HG03175 (cell line): ENCODE results near the gene CCSER2.
"Not testable (repeated sequence)": the region's sequence is repeated elsewhere in the genome, so short reads cannot be mapped to it uniquely, and the experiment has no call there.

ENCODE experiments used
- ATAC-seq: cut with Tn5 transposase; IDR thresholded peaks from one replicate; pipeline ENCODE4 v1.9.1; 2021; ENCODE audit warnings: mild to moderate bottlenecking, moderate library complexity; ENCODE audit not compliant: unreplicated experiment

Gene CCSER2

DNA sequence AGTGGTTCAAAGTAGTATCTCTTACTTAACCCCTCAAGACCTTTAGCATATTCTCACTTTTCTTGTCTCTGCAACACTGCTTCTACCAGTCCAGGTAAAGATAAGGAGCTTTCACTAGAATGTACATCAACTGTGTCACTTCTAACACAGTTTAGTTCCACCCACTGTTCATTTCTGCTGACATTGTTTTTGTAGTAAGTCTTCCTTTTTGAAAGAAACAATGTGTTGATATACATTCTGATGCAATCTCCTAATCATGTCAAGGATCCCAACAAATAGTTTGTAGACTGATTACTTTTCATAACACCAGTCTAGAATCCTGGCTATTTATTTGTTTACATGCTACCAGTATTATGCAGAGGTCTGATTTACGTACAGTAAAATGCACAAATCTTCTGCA, 47.5 kb downstream of the CCSER2 start:
- ATAC-seq = no peak

DNA sequence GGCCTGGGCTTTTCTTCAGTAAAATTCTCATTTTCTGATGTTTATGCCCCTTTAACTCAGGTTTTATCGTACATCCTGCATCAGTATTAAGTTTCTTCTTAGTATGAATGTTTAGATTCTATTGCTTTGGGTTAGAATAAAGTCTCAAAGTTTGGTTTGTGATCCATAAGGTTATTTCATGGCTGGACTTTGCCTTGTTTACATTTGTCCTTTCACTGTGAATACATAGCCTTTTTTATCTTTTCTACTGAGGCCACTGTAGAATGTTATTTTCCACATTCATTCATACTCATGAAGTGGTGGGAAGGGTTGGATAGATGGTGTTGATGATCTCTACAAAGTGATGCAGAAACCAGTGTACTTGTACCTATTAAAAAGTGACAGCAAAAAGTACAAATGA, 59.8 kb downstream of the CCSER2 start:
- ATAC-seq = no peak

DNA sequence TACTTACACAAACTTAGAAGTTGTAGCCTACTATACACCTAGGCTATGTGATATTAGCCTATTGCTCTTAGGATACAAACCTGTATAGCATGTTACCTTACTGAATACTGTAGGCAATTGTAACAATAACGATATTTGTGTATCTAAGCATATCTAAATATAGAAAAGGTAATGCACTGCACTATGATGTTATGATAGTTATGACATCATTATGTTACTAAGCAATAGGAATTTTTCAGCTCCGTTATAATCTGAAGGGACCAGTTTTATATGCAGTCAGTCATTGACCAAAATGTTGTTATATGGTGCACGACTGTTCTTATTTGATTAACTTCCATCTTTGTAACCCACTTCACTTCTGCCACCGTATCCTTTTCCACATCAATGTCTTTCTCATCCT, 62.0 kb downstream of the CCSER2 start:
- no peak for ATAC-seq

DNA sequence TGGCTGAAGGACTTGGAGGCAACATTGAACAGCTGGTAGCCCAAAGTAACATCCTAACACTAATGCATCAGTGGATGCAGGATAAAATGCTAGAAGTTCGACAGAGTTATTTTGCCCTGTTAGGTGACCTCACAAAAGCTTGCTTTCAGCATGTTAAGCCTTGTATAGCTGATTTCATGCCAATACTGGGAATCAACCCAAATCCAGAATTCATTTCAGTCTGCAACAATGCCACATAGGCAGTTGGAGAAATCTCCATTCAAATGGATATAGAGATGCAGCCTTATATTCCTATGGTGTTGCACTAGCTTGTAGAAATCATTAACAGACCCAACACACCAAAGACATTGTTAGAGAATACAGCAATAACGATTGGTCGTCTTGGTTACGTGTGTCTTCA, 62.9 kb downstream of the CCSER2 start:
- no peak for ATAC-seq

DNA sequence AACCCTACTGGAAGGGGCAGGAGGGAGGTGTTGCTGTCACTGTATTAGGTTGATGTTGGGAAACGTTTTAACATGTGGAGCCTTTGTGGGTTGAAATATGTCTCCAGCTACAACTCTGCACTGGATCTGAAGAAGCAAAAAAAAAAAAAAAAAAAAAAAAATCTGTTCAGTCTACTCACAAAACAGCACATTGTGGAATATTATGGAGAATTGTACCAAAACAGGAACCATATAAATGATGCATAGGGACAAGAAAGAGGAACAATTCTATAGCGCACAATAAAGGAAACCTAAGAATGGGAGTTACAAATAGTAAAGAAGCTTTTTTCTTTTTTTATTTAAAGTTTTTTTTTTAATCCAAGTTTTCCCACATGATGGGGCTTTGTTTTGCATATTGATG, 63.8 kb downstream of the CCSER2 start:
- no peak for ATAC-seq

DNA sequence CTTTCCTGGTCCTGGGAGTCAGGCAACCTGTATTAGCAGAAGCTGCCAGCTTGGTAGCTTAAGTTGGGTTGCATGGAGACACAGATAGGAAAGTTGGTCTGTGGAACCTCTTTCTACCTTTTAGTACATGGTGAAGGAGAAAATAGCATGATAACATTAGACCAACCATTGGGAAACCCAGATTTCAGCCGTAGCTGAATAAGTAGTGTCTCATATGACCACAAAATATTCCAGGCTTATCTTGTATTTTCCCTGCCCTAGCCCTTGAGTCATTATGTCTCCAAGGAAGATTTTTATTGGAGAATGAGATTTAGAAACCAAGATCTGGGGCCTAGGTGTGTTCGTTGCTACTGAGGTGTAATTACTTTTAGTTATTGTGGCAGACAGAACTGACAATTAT, 67.2 kb downstream of the CCSER2 start:
- ATAC-seq = no peak

DNA sequence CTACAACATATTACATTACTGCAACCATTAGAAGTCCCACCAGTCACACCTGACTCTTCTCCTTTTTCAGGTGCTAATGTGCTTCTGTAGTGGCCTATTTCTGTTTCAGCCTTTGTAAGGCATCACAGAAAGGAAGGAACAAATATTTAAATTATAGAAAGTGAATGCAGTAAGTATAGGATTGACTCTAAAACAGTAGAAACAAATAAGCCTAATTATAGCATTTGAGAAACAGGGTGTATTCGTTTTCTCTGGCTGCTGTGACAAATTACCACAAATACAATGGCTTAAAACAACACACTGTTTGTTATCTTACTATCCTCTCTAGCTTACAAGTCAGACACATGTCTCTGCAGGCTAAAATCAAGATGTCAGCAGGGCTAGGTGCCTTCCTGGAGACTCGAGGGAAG, 69.4 kb downstream of the CCSER2 start:
- ATAC-seq = no peak

DNA sequence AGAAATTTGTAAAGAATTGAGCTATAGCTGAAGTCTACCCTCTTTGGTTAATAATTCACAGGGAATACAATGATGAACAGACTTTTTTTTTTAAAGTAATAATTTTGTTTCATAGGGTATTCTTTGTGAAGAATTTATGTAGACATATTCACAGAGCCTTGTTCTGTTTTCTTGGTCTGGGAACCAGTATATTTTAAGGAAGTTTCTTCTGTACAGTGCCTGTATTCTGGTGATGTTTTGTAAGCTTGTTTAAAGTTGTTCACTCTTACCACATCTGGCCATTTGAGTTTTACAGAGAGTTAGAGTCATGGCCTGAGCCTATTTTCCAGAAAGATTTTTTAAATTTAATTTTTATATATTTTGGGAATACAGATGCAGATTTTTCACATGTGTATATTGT, 70.3 kb downstream of the CCSER2 start:
- ATAC-seq = no peak

DNA sequence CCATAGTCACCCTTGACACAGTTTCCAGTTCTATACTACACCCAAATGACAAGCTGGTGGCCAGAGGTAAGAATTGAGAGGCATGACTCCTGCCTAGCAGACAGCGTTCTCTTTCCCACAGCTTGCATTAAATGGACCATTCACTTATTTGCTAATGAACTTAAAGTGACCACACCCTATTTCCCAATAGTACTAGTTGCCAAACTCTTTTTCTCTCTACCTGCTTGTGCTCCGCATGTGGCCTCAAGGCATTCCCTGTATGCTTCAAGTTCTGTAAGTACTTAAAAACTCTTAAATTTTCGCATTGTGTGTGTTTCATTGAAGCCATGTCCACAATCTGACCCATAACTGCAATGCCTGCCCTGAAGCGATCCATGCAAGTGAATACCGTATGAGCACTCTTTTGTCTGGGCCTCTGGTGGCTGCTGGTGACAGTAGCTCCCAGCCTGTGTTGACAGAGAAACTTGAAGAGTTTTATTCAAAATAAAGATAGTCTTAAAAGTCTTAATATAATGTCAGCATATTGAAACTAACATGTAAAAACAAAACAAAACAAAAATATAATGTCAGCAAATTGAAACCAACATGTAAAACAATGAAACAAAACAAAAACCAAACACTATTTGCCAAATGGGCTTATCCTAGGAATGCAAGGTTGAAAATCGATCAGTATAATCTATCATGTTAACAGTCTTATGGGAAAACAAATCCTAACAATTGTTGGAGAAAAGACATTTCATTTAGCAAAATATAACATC, 73.6 kb downstream of the CCSER2 start:
- no peak for ATAC-seq

DNA sequence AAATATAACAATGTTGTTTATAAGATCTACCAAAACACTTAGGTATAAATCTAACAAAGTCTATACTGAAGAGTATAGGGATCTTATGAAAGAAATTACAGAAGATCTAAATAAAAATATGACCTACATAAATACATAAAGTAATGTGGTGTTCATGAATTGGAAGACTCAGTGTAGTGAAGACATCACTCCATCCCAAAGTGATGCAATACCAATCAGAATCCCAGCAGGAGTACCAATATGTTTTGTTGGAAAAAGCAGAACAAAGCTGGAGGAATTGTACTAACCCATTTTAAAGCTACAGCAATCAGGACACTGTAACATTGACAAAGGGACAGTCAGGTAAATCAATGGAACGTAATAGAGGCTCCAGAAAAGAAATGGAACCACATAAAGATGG, 76.4 kb downstream of the CCSER2 start:
- ATAC-seq = no peak

DNA sequence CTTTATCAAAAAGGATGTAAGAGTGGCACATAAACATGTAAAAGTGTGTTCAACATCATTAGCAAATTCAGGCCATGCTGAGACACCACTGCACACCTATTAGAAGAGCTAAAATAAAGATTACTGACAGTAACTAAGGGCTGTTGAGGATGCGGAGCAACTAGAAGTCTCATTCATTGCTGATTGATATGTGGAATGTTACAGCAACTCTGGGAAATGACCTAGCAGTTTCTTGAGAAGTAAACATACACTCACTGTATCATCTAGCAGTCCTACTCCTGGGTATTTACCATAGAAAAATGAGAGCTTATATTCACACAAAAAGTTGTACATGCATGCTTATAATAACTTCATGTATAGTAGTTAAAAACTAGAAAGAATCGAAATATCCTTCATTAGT, 77.3 kb downstream of the CCSER2 start:
- no peak for ATAC-seq

DNA sequence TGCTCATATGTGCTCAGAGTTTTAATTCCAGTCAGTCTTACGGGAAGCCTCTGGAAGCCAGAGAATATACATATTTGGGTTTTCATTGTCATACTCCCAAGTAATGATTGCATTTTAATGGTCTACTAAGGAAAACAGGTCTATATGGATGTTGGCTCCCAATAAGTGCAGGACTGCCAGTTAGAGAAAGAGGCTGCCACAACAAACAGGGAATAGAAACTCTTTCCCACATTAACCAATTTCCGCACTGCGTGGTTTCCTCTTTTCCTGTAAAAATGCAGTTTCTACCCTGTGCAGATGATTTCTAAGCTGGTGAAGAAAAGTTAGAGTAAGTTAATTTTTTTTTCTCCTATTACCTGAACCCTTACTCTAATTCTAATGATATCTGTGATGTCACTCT, 78.2 kb downstream of the CCSER2 start:
- no peak for ATAC-seq

DNA sequence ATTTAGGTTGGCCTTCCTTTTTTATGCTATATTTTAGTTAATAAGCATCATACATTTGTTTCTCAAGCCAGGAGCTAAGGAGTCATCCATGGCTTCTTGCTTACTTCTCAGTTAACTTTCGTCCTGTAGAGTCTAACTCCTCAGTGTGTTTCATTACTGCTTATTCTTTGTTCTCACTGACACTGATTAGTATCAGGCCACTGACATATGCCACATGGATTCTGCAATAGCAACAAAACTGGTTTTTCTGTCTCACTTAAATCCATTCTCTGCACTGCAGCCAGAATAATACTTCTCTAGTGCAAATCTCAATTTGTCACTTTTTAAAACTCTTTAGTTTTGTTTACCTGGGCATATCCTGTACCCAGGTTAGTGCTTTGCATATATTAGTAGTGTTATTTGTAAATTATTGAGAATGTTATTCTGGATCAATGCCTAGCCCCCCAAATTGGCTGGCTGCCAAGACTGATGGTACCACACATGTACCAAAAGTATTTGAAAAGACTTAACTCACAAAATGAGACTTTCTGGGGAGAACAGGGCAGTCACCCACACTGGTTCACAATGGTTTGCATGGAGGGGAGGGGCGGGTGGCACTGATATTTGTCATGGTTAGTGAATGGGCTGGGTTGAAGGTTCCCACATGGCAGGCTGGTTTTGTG, 79.1 kb downstream of the CCSER2 start:
- no peak for ATAC-seq

DNA sequence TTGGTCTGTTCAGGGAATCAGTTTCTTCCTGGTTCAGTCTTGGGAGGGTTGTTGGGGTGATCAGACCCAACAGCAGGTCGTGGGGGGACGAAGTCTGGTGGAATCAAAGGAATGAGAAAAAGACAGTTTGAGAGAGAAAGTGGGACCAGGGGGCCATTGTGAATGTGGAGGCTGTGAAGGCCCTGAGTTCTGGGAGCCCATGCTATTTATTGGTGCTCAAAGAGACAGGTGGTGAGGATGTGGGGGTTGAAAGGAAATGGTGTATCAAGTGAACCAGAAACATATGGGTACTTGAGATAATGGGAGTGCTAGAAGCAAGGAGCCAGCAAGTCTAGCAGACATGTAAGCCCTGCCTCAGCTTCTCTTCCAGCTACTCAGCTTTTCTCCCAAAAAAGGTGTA, 84.1 kb downstream of the CCSER2 start:
- no peak for ATAC-seq

DNA sequence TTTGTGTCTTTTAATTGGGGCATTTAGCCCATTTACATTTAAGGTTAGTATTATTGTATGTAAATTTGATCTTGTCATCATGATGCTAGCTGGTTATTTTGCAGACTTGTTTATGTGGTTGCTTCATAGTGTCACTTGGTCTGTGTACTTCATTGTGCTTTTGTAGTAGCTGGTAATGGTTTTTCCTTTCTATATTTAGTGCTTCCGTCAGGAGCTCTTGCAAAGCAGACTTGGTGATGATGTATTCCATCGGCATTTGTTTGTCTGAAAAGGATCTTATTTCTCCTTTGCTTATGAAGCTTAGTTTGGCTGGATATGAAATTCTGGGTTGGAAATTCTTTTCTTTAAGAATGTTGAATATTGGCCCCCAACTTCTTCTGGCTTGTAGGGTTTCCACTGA, 85.7 kb downstream of the CCSER2 start:
- ATAC-seq = not testable (repeated sequence)

DNA sequence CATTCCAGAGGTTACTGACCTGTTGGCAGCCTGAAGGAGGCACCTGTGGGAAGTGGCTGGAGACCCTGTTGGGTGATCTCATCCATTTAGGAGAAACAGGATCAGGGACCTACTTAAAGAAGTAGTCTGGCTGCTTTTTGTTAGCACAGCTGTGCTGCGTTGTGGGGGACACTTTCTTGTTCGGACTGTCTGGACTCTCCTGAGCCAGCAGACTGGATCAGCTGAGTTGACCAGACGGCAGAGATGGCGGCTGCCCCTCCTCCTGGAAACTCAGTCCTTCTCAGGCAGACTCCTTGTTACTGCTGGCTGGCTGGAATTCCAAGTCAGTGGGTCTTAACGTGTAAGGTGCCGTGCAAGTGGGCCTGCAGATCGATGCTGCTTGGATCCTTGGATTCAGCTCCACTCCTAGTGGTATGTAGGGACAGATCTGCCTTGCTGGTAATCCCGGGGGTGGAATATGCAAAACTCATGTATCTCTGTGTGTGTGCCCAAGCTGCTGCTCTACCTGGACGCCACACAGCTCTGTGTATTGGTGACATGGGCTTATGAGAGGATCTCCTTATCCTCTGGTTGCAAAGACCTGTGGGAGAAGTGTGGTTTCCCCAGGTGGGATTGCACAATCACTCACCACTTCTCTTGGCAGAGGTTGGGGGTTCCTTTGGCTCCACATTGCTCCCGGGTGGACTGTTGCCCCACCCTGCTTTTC, 87.3 kb downstream of the CCSER2 start:
- ATAC-seq = no peak

DNA sequence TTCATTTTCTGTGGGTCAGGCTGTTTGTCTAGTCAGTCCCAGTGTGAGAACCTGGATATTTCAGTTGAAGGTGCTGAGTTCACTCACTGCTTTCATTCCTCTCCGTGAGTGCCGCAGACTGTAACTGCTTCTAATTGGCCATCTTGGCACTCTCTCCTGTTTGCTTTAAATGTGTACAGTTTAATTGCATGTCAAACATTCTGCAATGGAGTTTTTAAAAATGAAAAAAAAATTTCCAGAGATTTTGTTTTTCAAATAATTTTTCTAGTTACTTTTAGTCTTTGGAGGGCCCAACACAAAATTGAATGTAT, 87.8 kb downstream of the CCSER2 start:
- no peak for ATAC-seq

DNA sequence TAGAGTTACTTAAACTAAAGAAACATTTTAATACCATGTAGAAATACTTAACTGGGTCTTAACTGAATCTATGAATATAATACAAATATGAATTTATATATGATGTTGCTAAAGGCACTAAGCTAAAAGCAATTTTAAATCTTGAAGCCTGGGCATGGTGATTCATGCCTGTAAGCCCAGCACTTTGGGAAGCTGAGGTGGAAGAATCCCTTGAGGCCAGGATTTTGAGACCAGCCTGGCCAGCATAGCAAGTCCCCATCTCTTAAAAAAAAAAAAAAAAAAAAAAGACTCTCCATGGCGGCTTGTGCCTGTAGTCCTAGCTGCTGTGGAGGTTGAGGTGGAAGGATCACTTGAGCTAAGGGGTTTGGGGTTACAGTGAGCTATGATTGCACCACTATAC, 95.3 kb downstream of the CCSER2 start:
- no peak for ATAC-seq

DNA sequence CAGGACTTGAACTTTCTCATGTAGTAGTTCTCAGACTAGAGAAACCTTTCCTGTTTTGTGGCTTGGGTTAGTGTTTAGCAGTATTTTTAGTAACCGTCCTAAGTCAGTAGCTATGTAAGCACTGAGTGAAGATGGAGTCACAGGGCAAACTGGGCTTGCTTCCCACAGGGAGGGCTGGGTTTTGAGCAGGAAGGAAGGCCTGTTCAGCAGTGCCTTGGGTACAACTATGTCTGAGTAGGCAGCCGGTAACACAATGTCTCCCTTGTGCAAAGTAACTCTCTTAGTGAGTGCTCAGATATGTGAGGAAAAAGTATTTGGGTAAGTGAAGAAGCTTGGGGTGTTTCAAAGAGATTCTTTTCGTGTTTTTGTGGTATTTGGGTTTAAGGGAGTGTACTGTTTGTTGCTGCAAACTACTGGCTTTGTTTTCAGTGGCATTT, 96.4 kb downstream of the CCSER2 start:
- no peak for ATAC-seq

DNA sequence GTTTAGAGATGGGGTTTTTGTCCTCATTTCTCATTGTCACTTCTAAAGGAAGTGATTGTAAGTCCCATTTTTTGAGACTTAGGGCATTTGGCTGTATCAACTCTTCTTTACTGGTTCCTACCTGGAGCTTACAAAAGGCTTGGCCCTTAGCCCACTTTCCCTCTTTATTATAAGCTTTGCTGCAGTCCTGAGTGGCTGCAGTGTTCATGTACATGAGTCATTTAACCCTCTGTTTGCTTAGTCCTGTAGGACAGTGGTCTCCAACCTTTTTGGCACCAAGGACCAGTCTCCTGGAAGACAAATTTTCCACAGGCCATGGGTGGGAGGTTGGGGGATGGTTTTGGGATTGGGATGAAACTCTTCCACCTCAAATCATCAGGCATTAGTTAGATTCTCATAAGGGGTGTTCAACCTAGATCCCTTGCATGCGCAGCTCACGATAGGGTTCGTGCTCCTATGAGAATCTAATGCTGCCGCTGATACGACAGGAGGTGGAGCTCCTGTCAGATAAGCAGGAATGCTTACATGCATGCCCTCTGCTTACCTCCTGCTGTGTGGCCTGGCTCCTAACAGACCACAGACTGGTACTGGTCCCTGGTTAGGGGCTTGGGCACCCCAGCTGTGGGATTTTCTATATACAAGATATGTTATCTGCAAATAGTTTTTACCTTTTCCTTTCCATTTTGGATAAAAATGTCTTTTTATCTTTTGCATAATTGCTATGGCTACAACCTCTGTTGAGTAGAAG, 99.7 kb downstream of the CCSER2 start:
- no peak for ATAC-seq

DNA sequence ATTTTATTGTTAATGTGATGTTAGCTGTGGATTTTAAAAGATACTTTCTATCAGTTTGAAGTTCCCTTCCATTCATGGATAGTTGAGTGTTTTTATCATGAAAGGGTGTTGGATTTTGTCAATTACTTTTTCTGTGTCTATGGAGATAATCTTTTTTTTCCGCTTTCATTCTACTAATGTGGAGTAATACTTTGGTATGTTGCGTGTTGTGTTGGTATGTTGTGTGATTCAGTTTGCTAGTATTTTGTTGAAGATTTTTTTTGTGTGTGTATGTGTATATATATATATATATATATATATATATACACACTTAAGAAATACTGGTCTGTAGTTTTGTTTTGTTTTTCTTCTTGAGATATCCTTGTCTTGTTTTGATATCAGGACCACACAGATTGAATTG, 100.3 kb downstream of the CCSER2 start:
- no peak for ATAC-seq
